Mucosa of descending colon (tissue), 3 donors: ENCODE results near the gene TPD52L2. TPM values are rescaled to one million over a fixed set of nuclear protein-coding genes. Genes with fewer than 3 reads are reported as not detected.

Experiments used
- ATAC-seq: fragments of 200-7000 bp; cut with Tn5 transposase; one replicate; pipeline ENCODE4 v1.9.1; 2020; ENCODE audit warnings: mild to moderate bottlenecking, moderate library complexity
- DNase-seq, 3 donors: peaks; one replicate each; pipeline ENCODE4 v3.0.0-alpha.2; 2020
- H3K36me3 ChIP-seq: fragments of 200-600 bp; one replicate; pipeline ENCODE4 v1.8.0; 2021; ENCODE audit warnings: low read depth, mild to moderate bottlenecking
- H3K4me1 ChIP-seq: fragments of 200-600 bp; one replicate; pipeline ENCODE4 v1.8.0; 2021; ENCODE audit warnings: low read depth, mild to moderate bottlenecking
- H3K4me3 ChIP-seq: fragments of 200-600 bp; one replicate; pipeline ENCODE4 v1.8.0; 2021; ENCODE audit warnings: mild to moderate bottlenecking
- H3K9me3 ChIP-seq: fragments of 200-600 bp; one replicate; pipeline ENCODE4 v1.8.0; 2021; ENCODE audit warnings: mild to moderate bottlenecking
- intact Hi-C, 2 donors: fragments of 100-400 bp; cut with DNase I in 1 of 2; cut with micrococcal nuclease in 1 of 2; formaldehyde crosslinking; loops; one replicate each; pipeline versions ENCODE4 v1.11.0 to v1.11.1; 2022; cut with DNase I, micrococcal nuclease
- total RNA-seq, 3 donors: library from RNA; stranded (reverse); fragmentation: NEBNext Ultra II Directional in 2 of 3; extraction: Animal tissue kit (Norgen Biotek cat#: 25700) in 2 of 3; gene quantifications; one replicate each; pipeline versions ENCODE4 v1.2.1 to v1.2.4, GENCODE V29; 2021 to 2023
- TF ChIP-seq, protein P1 (sequence below): fragments of 200-600 bp; IDR thresholded peaks from one replicate; pipeline ENCODE4 v1.8.0; 2022; ENCODE audit warnings: antibody characterized with exemption, mild to moderate bottlenecking
- donor health status: DM: no; HTN: no; CAD: no; lungs with moderate emphysema.
- donor health status: DM: no; HTN: no; CAD: no.
- donor health status: DM: no; HTN: yes; CAD: no.

TPD52L2 gene
- total RNA-seq, 3 donors from 2014 or later: 48.7 to 71.7 (median 55.7) TPM

DNA sequence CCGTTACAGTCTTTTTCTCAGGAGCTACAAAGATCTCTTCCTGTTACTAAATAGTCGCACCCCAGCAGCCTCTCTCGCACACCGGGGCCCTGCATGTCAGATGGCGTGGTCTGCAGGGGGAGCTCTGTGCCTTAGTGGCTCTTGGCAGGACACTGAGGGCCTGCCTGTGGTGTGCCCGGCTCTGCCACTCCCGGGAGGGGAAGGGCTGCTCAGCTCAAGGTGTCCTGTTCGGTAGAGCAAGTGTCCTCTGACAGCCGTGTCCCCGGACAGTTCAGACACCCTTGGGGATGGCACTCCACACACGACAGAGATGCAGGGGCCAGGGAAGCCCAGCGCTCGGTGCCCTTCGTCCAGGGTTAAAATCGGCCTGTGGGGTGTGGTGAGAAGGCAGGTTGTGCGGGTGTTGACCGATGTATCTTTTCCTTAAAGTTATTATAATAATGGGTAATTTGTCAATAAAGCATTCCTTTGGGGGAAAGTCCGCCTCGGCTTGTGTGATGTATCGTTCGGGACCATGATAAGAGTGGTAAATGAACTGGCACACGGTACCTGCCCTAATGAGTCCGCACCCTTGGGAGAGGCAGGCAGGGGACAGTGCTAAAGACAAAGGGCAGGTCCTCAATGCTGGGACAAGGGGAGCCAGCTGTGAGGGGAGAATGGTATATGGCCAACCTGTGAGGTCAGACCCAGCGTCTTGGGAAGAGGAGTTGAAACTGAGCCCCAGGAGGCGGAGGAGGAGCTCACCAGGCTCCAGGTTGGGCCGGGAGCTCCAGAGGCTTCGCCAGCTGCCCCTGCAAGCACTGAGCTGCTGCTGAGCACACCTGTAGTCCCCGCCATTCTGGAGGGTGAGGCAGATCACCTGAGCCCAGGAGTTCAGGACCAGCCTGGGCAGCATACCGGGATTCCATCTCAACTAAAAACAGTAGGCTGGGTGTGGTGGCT is 26.3 kb downstream of the TPD52L2 start:
- TF ChIP-seq, protein P1, sequence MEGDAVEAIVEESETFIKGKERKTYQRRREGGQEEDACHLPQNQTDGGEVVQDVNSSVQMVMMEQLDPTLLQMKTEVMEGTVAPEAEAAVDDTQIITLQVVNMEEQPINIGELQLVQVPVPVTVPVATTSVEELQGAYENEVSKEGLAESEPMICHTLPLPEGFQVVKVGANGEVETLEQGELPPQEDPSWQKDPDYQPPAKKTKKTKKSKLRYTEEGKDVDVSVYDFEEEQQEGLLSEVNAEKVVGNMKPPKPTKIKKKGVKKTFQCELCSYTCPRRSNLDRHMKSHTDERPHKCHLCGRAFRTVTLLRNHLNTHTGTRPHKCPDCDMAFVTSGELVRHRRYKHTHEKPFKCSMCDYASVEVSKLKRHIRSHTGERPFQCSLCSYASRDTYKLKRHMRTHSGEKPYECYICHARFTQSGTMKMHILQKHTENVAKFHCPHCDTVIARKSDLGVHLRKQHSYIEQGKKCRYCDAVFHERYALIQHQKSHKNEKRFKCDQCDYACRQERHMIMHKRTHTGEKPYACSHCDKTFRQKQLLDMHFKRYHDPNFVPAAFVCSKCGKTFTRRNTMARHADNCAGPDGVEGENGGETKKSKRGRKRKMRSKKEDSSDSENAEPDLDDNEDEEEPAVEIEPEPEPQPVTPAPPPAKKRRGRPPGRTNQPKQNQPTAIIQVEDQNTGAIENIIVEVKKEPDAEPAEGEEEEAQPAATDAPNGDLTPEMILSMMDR: no peak
- intact Hi-C loops: no loop called here
- Histone ChIP-seq H3K9me3 (no peaks in the 10 kb centered on the region), H3K4me1 (peaks cover 10% of the 10 kb centered on the region), H3K4me3 (no peak overlapping the region), H3K36me3 (peaks cover 8% of the 10 kb centered on the region)
- ATAC-seq (no peak), DNase-seq (no peak)

GRCh38 chr20:63892402-63892801 is 27.3 kb downstream of the TPD52L2 start:
- Histone ChIP-seq H3K4me3 (no peak overlapping the region), H3K9me3 (no peaks in the 10 kb centered on the region), H3K36me3 (peaks cover 5% of the 10 kb centered on the region), H3K4me1 (peaks cover 21% of the 10 kb centered on the region)
- no peak for DNase-seq
- intact Hi-C loops: no loop called here
- TF ChIP-seq, protein P1: no peak
- ATAC-seq: no peak

DNA sequence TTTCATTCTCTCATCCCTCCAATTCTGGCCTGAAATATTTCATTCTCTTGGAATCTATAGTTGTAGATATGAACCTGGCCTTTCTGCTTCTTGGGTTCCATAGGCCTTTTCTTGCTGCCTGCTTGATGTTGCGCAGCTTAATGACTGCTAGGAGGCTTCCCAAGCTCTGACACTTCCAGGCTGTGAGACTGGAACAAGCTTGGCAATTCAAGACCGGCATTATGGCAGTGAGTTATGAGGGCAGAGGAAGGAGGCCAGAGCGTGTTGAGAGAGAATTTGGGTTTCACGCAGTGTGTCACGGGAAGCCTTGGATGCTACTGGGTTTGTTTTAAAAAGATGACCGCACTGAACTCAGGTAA is 28.9 kb downstream of the TPD52L2 start:
- Histone ChIP-seq H3K9me3 (no peaks in the 10 kb centered on the region), H3K4me1 (peaks cover 31% of the 10 kb centered on the region), H3K4me3 (no peak overlapping the region), H3K36me3 (peaks cover 5% of the 10 kb centered on the region)
- ATAC-seq (no peak), DNase-seq (no peak)
- intact Hi-C loops: no loop called here
- TF ChIP-seq, protein P1: no peak

DNA sequence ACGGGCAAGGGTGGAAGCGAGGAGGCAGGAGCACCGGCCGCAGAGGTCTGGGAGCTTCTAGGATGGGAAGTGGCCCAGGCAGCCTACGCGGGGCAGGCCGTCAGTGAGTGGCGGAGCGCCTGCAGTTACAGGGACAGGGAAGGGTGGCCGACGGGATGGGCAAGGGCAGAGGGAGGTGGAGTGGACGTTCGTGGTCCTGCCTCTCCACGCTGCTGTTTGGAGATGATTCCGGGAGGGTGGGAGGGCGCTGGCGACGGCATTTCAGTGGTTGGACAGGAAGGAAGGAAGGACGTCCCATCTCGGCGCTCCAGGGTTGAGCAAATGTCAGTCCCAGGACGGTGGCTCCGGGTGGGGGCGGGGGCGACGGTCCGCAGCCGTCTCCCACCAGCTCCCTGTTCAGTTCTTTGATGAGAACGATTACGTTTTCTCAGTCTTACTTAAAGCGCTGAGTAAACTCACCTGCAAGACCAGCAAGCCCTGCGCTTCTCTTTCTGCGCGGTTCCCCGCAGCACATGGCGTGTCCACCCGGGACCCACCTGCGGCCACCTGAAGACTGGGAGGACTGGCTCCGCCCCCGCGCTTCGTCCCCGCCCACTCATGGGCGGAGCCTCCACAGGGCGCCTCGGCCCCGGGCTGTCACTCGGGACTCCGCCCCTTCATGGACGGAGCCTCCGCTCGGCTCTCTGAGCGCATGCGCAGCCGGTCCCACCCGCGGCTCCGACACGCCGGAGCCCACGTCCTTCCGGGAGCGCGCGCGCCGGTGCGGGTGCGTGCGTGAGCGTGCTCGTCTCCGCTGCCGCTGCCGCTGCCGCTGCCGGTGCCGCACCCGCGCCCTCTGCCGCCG is 29.5 kb downstream of the TPD52L2 start, which contains the start of gene DNAJC5:
Gene DNAJC5 (plus strand): TSS at position 769 of the 844 bp plus-strand sequence. CDS start 33,220 bp downstream, outside the sequence.
- ATAC-seq (peak; percentile 93), DNase-seq (peak; percentile 96 to 98 (median 97))
- Histone ChIP-seq H3K9me3 (no peaks in the 10 kb centered on the region), H3K36me3 (peaks cover 5% of the 10 kb centered on the region), H3K4me3 (peak within 1 kb of the TSS; percentile 40), H3K4me1 (peaks cover 31% of the 10 kb centered on the region)
- TF ChIP-seq, protein P1: no peak
- intact Hi-C loops: no loop called here

- ATAC-seq (no peak), DNase-seq (peak in 1 of 3 donors; percentile 57)
- H3K4me1 ChIP-seq: peaks cover 31% of the 10 kb centered on the region
- H3K4me3 ChIP-seq: peak overlapping the region; percentile 40
- no peaks in the 10 kb centered on the region for H3K9me3 ChIP-seq
- H3K36me3 ChIP-seq: peaks cover 5% of the 10 kb centered on the region
- TF ChIP-seq, protein P1: no peak
- intact Hi-C loops: no loop called here
Observed at GRCh38 chr20:63895202-63895951, 30.3 kb downstream of the TPD52L2 start.
